ENCODE data around the gene MTNR1B. TPM values are rescaled to one million over a fixed set of nuclear protein-coding genes. Genes with fewer than 3 reads are reported as not detected.

The MTNR1B gene
- total RNA-seq, 1 donor from 2014 or later = 0.94 TPM

DNA sequence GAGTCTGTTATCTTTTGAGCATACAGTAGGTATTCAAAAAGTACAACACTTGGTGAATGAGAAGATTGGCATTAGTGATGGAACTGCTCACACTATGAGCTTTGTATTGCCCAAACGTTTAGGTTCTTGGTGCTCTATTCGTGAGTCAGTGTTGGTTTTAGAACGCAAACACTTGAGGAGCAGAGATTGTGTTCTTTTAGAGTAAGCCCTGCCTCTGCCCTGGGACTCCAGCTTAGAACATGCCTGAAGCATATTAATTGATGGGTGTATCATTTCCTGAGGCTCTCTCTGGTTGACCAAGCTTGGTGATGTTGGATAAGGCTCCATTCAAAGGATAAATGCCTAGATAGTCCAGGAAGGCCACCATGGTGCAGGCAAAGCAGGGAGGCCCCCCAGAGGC lies 10.9 kb downstream of the MTNR1B start:
- Mint-ChIP-seq H3K4me3 (ENCODE audit: unreplicated experiment) (no peak overlapping the region), H3K27ac (ENCODE audit: unreplicated experiment) (no peak overlapping the region), H3K36me3 (ENCODE audit: unreplicated experiment) (no peaks in the 10 kb centered on the region), H3K4me1 (ENCODE audit: unreplicated experiment) (peaks cover 16% of the 10 kb centered on the region), H3K27me3 (ENCODE audit: unreplicated experiment) (no peaks in the 10 kb centered on the region), H3K9me3 (ENCODE audit: unreplicated experiment) (no peaks in the 10 kb centered on the region)
- no peak for DNase-seq (ENCODE audit: extremely low spot score, unreplicated experiment)
- TF ChIP-seq, protein P1, sequence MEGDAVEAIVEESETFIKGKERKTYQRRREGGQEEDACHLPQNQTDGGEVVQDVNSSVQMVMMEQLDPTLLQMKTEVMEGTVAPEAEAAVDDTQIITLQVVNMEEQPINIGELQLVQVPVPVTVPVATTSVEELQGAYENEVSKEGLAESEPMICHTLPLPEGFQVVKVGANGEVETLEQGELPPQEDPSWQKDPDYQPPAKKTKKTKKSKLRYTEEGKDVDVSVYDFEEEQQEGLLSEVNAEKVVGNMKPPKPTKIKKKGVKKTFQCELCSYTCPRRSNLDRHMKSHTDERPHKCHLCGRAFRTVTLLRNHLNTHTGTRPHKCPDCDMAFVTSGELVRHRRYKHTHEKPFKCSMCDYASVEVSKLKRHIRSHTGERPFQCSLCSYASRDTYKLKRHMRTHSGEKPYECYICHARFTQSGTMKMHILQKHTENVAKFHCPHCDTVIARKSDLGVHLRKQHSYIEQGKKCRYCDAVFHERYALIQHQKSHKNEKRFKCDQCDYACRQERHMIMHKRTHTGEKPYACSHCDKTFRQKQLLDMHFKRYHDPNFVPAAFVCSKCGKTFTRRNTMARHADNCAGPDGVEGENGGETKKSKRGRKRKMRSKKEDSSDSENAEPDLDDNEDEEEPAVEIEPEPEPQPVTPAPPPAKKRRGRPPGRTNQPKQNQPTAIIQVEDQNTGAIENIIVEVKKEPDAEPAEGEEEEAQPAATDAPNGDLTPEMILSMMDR (IDR thresholded peaks at IDR 0.05) = no peak

- no peak for DNase-seq (ENCODE audit: extremely low spot score, unreplicated experiment)
- no peak overlapping the region for H3K4me3 Mint-ChIP-seq (ENCODE audit: unreplicated experiment)
- H3K27ac Mint-ChIP-seq (ENCODE audit: unreplicated experiment) = no peak overlapping the region
- no peaks in the 10 kb centered on the region for H3K27me3 Mint-ChIP-seq (ENCODE audit: unreplicated experiment)
- peaks cover 16% of the 10 kb centered on the region for H3K4me1 Mint-ChIP-seq (ENCODE audit: unreplicated experiment)
- H3K9me3 Mint-ChIP-seq (ENCODE audit: unreplicated experiment) = no peaks in the 10 kb centered on the region
- H3K36me3 Mint-ChIP-seq (ENCODE audit: unreplicated experiment) = no peaks in the 10 kb centered on the region
- TF ChIP-seq, protein P1 (IDR thresholded peaks at IDR 0.05) = no peak
These were observed 12.1 kb downstream of the MTNR1B start for GRCh38 chr11:92981508-92982043.

GRCh38 chr11:92986585-92986984 lies 17.1 kb downstream of the MTNR1B start:
- Mint-ChIP-seq H3K36me3 (ENCODE audit: unreplicated experiment) (no peaks in the 10 kb centered on the region), H3K4me1 (ENCODE audit: unreplicated experiment) (no peaks in the 10 kb centered on the region), H3K9me3 (ENCODE audit: unreplicated experiment) (peaks cover 7% of the 10 kb centered on the region), H3K4me3 (ENCODE audit: unreplicated experiment) (no peak overlapping the region), H3K27me3 (ENCODE audit: unreplicated experiment) (no peaks in the 10 kb centered on the region), H3K27ac (ENCODE audit: unreplicated experiment) (no peak overlapping the region)
- TF ChIP-seq, protein P1 (IDR thresholded peaks at IDR 0.05) = no peak
- DNase-seq (ENCODE audit: extremely low spot score, unreplicated experiment) = no peak

- Mint-ChIP-seq H3K9me3 (ENCODE audit: unreplicated experiment) (peaks cover 12% of the 10 kb centered on the region), H3K36me3 (ENCODE audit: unreplicated experiment) (peaks cover 3% of the 10 kb centered on the region)
- DNase-seq (ENCODE audit: extremely low spot score, unreplicated experiment) = no peak
These were observed 23.6 kb downstream of the MTNR1B start for GRCh38 chr11:92993004-92993403.

More at GRCh38 chr11:92993004-92993403, 23.6 kb downstream of the MTNR1B start:
- H3K4me1 Mint-ChIP-seq (ENCODE audit: unreplicated experiment) = peaks cover 2% of the 10 kb centered on the region
- H3K27me3 Mint-ChIP-seq (ENCODE audit: unreplicated experiment) = no peaks in the 10 kb centered on the region
- TF ChIP-seq, protein P1 (IDR thresholded peaks at IDR 0.05) = no peak
- no peak overlapping the region for H3K4me3 Mint-ChIP-seq (ENCODE audit: unreplicated experiment)
- no peak overlapping the region for H3K27ac Mint-ChIP-seq (ENCODE audit: unreplicated experiment)
